NCI-H1436 treated with DMSO at 0.1 percent for 48 hours (cell line): Measurements from ENCODE around the gene CREG1.
A peak's percentile ranks its signal among the peaks of the same experiment; 100 is the strongest.
"Not testable (repeated sequence)": the region's sequence is repeated elsewhere in the genome, so short reads cannot be mapped to it uniquely, and the experiment has no call there.

ENCODE experiments used
- DNase-seq: peaks from one replicate; lab custom pipeline; 2025; lab: John Stamatoyannopoulos, UW

CREG1 gene

GRCh38 chr1:167553136-167554027 is at the start of gene CREG1:
Gene CREG1 (minus strand): TSS chr1:167553762.
- peak; percentile 69 for DNase-seq

DNA sequence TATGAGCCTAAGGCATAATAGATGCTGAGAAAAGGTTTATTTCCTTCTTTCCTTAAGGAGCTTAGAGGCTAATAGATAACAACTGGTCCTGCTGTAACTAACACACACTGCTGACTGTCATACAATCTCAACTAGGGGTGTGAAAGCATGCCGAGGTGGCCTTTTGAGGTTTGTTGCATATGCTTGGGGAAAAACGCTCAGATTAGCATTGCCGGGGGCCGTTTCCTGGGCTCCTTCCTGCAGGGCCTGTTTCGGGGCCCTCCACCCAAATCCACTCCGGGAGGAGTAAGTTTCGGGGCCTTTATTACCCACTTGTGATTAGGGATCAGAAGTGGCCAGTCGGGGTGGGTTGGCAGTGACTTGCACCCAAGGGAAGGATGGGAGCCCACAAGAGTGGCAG is 49.3 kb upstream of the CREG1 start:
- no peak for DNase-seq

GRCh38 chr1:167601442-167602383 is 48.2 kb upstream of the CREG1 start:
- no peak for DNase-seq

- no peak for DNase-seq
Observed at GRCh38 chr1:167599957-167600581, 46.5 kb upstream of the CREG1 start.

- no peak for DNase-seq
Observed at GRCh38 chr1:167594822-167595221, 41.3 kb upstream of the CREG1 start.

DNA sequence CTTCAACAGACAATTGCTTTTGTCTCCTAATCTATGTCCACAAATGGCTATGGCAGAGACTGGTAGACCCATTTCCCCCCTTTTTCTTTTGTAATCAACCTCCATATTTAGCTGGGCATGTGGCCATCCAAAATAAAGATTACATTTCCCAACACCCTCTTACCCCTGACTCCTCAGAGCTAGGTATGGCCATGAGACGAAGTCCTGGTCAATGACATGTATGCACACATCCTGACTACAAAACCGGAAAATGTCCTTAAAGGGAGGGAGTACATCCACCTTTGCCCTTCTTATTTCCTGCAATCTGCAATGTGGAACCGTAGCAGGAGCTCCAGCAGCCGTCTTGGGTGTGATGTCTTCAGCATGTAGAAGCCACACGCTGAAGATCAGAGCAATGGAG is 40.3 kb upstream of the CREG1 start:
- no peak for DNase-seq

DNA sequence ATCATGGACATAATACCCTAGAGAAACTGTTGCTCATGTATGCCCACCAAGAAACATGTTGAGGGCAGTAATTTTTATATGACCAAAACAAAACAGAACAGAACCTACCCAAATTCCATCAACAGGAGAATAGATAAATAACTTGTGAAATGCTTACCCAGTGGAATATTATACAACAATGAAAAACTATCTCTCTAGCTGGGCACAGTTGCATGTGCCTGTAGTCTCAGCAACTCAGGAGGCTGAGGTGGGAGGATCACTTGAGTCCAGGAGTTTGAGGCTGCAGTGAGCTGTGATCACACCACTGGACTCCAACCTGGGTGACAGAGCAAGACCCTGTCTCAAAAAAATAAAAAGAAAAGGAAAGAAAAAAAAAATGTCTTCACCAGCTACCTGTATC is 38.9 kb upstream of the CREG1 start:
- DNase-seq: no peak

GRCh38 chr1:167588361-167588760 is 34.8 kb upstream of the CREG1 start:
- no peak for DNase-seq

DNA sequence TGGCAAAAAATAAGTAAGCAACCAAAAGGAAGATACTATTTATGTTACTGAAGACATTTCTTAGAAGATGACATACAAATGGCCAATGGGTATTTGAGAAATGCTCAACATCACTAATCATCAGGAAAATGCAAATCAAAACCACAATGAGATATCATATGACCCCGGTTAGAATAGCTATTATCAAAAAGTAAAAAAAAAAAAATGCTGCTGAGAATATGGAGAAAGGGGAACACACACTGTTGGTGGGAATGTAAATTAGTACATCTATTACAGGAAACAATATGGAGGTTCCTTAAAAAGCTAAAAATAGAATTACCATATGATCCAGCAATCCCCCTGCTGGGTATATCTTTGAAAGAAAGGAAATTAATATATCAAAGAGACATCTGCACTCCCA is 34.3 kb upstream of the CREG1 start:
- no peak for DNase-seq

- no peak for DNase-seq
Observed at GRCh38 chr1:167587342-167587741, 33.8 kb upstream of the CREG1 start.

- no peak for DNase-seq
Observed at GRCh38 chr1:167584581-167584980, 31.0 kb upstream of the CREG1 start.

- no peak for DNase-seq
Observed at GRCh38 chr1:167582722-167583121, 29.2 kb upstream of the CREG1 start.

GRCh38 chr1:167582064-167582463 is 28.5 kb upstream of the CREG1 start:
- DNase-seq: no peak

- DNase-seq: no peak
Observed at GRCh38 chr1:167579986-167580385, 26.4 kb upstream of the CREG1 start.

DNA sequence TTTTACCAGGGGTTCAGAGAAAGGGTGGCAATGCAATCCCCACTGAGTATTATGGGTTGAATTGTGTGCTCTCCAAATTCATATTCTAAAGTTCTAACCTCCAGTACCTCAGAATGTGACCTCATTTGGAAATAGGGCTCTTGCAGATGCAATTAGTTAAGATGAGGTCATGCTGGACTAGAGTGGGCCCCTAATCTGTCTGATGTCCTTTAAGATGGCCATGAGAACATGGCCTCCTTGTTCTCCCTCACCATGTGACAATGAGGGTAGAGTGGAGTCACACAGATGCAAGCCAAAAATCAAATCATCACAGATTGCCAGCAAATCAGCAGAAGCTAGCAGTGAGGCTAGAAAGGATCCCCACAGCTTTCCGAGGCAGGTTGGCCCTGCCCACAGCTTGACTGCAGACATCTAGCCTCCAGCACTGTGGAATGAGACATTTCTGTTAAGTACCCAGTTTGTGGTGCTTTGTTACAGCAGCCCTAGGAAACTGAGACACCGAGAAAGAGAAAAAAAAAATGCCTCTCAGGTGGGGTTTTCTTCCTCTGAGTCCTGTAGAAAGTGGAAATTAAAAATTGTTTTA is 25.5 kb upstream of the CREG1 start:
- DNase-seq: no peak

GRCh38 chr1:167575649-167576048 is 22.1 kb upstream of the CREG1 start:
- no peak for DNase-seq

- DNase-seq: no peak
Observed at GRCh38 chr1:167573035-167573434, 19.5 kb upstream of the CREG1 start.

DNA sequence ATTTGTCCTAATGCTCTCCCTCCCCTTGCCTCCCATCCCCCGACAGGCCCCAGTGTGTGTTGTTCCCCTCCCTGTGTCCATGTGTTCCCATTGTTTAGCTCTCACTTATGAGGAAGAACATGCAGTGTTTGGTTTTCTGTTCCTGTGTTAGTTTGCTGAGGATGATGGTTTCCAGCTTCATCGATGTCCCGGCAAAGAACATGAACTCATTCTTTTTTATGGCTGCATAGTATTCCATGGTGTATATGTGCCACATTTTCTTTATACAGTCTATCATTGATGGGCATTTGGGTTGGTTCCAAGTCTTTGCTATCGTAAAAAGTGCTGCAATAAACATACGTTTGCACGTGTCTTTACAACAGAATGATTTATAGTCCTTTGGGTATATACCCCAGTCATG is 17.1 kb upstream of the CREG1 start:
- not testable (repeated sequence) for DNase-seq

DNA sequence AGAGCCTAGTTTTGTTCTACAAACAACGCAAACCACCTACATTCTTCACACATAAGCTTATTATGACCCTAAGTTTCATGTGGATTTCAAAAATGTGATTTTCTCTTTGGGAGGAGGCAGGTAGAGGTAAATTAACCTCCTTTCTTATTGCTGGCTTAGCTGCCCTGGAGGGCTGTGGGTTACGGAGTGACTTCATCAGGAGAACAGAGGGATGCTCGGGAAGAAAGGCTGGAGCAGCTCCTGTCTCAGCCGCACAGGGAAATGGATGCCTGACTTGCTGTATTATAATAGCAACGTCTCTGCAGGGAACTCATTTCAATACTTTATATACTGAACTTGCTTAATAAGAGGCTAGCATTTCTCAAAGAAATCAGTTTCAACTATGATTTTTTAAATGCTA is 14.1 kb upstream of the CREG1 start:
- no peak for DNase-seq

DNA sequence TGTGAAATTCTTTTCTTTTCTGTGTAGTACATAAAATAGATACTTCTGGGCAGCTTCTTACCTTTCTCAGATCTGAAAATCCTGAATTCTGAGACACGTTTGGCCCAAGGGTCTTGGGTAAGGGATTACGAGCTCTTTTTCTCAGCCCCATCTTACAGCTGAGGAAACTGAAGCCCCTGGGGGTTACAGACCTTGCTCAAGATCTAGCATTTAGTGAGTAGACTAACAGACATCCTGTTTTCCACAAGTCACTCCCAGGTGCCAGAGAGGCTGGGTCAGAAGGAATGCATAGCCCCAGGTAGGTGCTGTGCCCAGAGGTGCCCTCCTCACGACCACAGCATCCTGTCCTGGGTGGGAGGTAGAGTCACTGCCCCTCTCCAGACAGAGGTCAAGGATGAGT is 13.2 kb upstream of the CREG1 start:
- no peak for DNase-seq

DNA sequence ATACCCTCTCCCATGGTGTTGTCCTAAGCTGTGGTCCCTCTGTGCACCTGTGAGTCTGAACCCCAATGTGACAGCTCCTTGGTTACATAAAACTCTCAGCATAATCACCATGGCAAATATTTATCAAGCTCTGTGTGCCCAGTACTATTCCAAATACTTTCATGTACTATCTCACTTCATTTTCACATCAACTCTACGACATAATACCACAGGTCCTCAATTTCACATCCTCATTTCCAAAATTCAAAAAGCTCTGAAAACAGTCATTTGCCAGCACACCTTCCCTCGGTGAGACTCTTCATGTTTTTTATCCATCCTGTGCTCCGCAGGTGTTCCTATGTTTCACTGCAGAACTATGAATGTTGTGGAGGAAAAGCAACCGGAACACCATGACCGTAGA is 12.4 kb upstream of the CREG1 start:
- no peak for DNase-seq

- DNase-seq: no peak
Observed at GRCh38 chr1:167564612-167565270, 11.2 kb upstream of the CREG1 start.
